Activated CD8-positive, alpha-beta memory T cell treated with anti-CD3 and anti-CD28 coated beads for 4 hours (primary cell): ENCODE results near the gene CHCHD10.
A peak's percentile ranks its signal among the peaks of the same experiment; 100 is the strongest.

ENCODE experiments used
- DNase-seq, 2 donors: peaks; one replicate each; pipeline ENCODE4 v3.0.0-alpha.2; 2020; ENCODE audit warnings: low read depth in 2 of 2

The CHCHD10 gene

GRCh38 chr22:23787600-23787896, 19.8 kb upstream of the CHCHD10 start:
- DNase-seq: no peak

GRCh38 chr22:23786752-23787599, 19.2 kb upstream of the CHCHD10 start, which contains the start of gene SMARCB1:
Gene SMARCB1, plus strand, starts transcription at chr22:23786966. Its CDS starts 204 bp downstream, at chr22:23787170.
- peak; percentile 77 to 81 for DNase-seq

GRCh38 chr22:23786261-23786710, 18.5 kb upstream of the CHCHD10 start:
- no peak for DNase-seq

DNA sequence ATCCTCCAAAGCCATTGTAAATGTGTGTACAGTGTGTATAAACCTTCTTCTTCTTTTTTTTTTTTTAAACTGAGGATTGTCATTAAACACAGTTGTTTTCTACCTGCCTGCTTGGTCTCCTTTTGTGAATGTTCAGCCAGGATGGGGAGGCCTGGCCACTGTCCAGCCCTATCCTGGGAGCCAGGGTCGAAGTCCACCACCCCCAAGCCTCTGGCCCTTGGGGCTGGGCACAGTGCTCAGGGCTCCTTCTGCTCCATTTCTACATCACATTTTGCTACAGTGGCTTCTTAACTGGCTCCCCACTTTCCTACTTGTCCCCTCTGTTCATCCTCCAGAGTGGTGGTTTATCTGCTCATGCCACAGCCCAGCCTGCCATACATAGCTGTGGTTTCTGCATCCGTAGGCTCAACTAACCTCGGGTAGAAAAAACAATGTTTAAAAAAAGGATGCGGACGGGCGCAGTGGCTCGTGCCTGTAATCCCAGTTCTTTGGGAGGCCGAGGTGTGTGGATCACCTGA, 16.5 kb upstream of the CHCHD10 start:
- no peak for DNase-seq

- DNase-seq: no peak
Observed at GRCh38 chr22:23783265-23784150, 15.7 kb upstream of the CHCHD10 start.

GRCh38 chr22:23782703-23783102, 14.9 kb upstream of the CHCHD10 start:
- DNase-seq: no peak

- DNase-seq: no peak
Observed at GRCh38 chr22:23782252-23782651, 14.5 kb upstream of the CHCHD10 start.

- DNase-seq: no peak
Observed at GRCh38 chr22:23781511-23782183, 13.9 kb upstream of the CHCHD10 start.

- DNase-seq: no peak
Observed at GRCh38 chr22:23781065-23781464, 13.3 kb upstream of the CHCHD10 start.

DNA sequence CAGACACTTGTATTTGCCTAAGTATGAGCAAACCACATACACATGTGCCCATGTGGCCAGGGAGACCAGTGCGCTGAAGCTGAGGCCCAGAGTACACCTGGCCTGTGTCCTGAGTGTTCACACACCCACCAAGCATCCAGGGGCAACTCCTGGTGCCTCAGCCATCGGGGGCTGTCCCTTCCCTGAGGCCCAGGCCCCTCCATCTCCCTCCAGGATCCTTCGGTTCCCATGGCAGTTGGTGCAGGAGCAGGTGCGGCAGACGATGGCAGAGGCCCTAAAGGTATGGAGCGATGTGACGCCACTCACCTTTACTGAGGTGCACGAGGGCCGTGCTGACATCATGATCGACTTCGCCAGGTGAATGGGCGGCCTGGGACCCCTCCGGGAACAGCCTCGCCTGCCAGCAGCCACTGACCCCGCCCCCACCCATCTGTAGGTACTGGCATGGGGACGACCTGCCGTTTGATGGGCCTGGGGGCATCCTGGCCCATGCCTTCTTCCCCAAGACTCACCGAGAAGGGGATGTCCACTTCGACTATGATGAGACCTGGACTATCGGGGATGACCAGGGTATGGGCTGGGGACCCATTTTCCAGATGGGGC, 12.5 kb upstream of the CHCHD10 start:
- DNase-seq: no peak

DNA sequence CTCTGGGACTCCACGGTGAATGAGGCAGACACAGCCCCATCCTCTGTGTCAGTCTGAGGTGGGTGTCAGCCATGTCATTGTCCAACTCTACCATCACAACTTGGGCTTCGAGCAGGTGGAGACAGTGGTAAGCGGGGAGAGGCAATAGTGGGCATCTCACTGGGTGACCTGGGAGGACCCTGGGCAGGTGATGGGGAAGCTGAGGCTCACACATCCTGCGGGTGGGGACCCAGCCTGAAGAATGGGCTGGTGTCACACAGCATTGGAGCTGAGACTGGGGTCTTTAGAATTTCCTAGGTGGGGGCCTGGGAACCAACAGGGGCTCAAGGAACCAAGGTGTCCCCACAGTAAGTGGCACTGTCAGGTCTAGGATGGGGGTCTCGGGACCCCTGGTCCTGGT, 12.0 kb upstream of the CHCHD10 start:
- no peak for DNase-seq

DNA sequence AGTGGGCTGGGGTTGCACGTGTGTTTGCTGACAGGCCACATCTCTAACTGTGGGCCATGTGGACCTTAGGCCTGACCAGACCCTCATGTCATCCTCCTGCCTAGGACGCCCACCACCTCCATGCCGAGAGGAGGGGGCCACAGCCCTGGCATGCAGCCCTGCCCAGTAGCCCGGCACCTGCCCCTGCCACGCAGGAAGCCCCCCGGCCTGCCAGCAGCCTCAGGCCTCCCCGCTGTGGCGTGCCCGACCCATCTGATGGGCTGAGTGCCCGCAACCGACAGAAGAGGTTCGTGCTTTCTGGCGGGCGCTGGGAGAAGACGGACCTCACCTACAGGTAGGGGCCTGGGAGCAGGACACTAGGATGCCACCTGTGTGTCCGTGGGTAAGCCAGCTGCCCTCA, 11.3 kb upstream of the CHCHD10 start:
- DNase-seq: no peak

DNA sequence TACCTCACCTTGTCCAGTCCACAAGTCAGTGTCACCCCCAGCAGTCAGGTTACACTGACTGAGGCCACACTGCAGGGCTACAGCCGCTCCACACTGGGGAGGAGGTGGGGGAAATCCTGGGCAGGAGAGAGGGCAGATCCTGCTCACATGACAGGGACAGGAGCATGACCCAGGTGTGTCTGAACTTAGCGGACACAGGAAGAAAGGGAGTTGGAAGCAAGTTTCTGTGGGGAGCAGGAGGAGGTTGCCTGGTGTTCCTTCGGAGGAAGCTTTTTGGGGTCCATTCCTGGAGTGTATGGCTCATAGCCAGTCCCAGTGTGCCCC, 10.8 kb upstream of the CHCHD10 start:
- DNase-seq: no peak

DNA sequence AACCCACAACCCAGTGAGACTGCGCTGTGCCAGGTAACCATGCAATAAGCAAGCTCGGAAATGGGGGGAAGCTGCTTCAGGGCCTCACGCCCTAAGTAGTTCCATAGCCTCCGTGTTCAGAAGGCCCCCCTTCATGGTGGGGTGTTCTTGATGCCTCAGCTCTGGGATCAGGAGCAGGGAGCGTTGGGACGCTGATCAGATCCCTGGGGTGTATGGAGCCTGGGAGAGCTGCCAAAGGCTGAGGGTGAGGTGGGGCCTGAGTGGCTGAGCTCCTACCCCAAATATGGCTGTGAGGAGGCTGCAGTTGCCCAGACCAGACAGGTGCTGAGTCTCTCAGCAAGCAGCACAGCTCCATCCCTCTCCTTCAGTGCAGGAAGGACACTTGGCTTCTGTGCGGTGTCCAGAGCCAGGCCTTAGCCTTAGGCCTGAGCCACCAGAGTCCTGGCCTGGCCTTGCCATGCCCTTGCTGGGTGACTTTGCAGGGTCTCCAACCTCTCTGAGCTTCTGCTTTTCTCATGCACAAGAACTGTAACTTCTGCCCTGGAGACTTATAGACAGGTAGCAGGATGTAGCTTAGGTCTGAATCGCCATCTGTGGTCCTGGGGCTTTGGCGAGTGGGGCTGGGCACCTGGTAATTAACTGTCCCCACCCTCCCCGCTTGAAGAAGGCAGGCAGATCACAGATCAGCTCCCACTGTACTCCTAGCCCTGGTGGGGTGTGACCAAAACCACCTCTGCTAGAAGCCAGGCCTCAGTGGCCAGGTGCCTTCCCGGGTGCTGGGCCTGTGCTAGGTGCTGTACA, 10.2 kb upstream of the CHCHD10 start:
- DNase-seq: no peak

DNA sequence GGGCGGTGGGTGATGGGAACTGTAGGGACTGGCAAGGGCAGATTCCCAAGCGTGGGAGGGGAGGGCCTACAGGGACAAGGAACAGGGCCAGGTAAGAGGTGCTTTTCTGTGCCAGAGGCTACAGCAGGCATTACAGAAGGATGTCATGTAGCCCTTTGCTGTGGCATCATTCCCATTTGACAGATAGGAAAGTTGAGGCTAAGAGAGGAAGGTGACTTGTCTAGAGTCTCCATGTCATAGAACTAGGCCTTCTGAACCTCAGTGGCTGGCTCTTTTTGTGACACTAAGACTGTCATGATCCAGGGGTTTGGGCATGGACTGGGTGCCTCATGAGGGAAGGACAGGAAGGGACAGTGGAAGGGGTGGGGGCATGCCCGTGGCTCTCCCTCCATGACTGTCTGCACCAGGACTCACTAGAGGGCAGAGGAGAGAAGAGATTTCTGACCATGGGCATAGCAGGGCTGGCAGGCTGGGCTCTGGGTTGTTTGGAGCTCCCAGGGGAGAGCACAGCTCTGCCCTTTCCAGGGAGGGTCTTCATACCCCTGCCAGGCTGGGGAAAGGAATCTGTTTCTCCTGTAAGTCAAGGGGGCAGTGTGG, 8.1 kb upstream of the CHCHD10 start:
- DNase-seq: no peak

DNA sequence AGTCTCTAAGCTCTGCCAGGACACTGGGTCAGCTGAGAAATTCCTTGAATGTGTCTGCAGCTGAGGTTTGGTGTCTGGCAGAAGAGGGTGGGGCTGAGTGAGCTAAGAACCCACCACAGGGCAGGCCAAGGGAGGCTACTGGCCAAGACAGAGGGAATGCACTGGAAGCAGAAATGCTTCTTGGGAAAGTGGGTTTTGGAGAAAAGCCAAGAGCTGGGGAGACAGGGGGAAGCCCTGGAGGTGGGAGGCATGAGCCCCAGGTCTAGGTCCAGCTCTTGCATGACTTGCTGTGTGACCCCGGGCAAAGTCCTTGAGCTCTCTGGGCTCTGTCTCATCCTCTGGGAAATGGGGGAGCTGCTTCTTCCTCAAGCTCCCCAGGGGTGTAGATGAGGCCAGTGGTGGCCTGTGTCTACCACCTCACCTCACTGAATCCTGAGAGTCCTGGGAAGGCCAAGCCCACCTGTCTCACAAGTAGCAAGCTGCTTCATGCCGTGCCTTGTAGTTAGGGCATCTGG, 7.2 kb upstream of the CHCHD10 start:
- no peak for DNase-seq

- no peak for DNase-seq
Observed at GRCh38 chr22:23774114-23774921, 6.5 kb upstream of the CHCHD10 start.

GRCh38 chr22:23773483-23774113, 5.8 kb upstream of the CHCHD10 start:
- DNase-seq: no peak
